ENCODE results near the gene TLL2. TPM values are rescaled to one million over a fixed set of nuclear protein-coding genes. Genes with fewer than 3 reads are reported as not detected.

The TLL2 gene
- total RNA-seq, 2 donors from 2014 or later, result not detected

- Histone ChIP-seq H3K27ac (no peak overlapping the region), H3K36me3 (no peaks in the 10 kb centered on the region), H3K9me3 (no peaks in the 10 kb centered on the region), H3K4me3 (no peak overlapping the region), H3K27me3 (replicated peaks; ENCODE audit: insufficient read depth) (no peaks in the 10 kb centered on the region), H3K4me1 (ENCODE audit: control insufficient read depth in 1 of 2, low read depth in 2 of 2) (no peaks in the 10 kb centered on the region)
- DNase-seq (ENCODE audit: low spot score) (no peak), ATAC-seq (ENCODE audit: insufficient number of reproducible peaks, low FRiP score, low read depth) (no peak)
- TF ChIP-seq CTCF (IDR thresholded peaks at IDR 0.05), result no peak
Measured at GRCh38 chr10:96505150-96506136, 8.3 kb downstream of the TLL2 start.

- ATAC-seq (ENCODE audit: insufficient number of reproducible peaks, low FRiP score, low read depth), result no peak
- Histone ChIP-seq H3K4me3 (no peak overlapping the region), H3K9me3 (no peaks in the 10 kb centered on the region), H3K4me1 (ENCODE audit: control insufficient read depth in 1 of 2, low read depth in 2 of 2) (no peaks in the 10 kb centered on the region), H3K36me3 (no peaks in the 10 kb centered on the region), H3K27ac (no peak overlapping the region), H3K27me3 (replicated peaks; ENCODE audit: insufficient read depth) (no peaks in the 10 kb centered on the region)
- no peak for TF ChIP-seq CTCF (IDR thresholded peaks at IDR 0.05)
- no peak for DNase-seq (ENCODE audit: low spot score)
Measured at GRCh38 chr10:96502561-96503282, 11.0 kb downstream of the TLL2 start.

- no peaks in the 10 kb centered on the region for H3K4me1 ChIP-seq (ENCODE audit: control insufficient read depth in 1 of 2, low read depth in 2 of 2)
- no peak overlapping the region for H3K4me3 ChIP-seq
- no peaks in the 10 kb centered on the region for H3K9me3 ChIP-seq
- ATAC-seq (ENCODE audit: insufficient number of reproducible peaks, low FRiP score, low read depth) (no peak), DNase-seq (ENCODE audit: low spot score) (no peak)
- no peak overlapping the region for H3K27ac ChIP-seq
- no peak for TF ChIP-seq CTCF (IDR thresholded peaks at IDR 0.05)
- H3K36me3 ChIP-seq, result no peaks in the 10 kb centered on the region
- H3K27me3 ChIP-seq (replicated peaks; ENCODE audit: insufficient read depth), result no peaks in the 10 kb centered on the region
Measured at GRCh38 chr10:96501985-96502384, 11.7 kb downstream of the TLL2 start.

GRCh38 chr10:96500519-96500918 is 13.2 kb downstream of the TLL2 start:
- H3K36me3 ChIP-seq, result no peaks in the 10 kb centered on the region
- no peak for ATAC-seq (ENCODE audit: insufficient number of reproducible peaks, low FRiP score, low read depth)
- H3K27me3 ChIP-seq (replicated peaks; ENCODE audit: insufficient read depth), result no peaks in the 10 kb centered on the region
- no peak overlapping the region for H3K27ac ChIP-seq
- H3K4me3 ChIP-seq, result no peak overlapping the region
- TF ChIP-seq CTCF (IDR thresholded peaks at IDR 0.05), result no peak
- no peaks in the 10 kb centered on the region for H3K9me3 ChIP-seq
- no peaks in the 10 kb centered on the region for H3K4me1 ChIP-seq (ENCODE audit: control insufficient read depth in 1 of 2, low read depth in 2 of 2)
- DNase-seq (ENCODE audit: low spot score), result no peak

GRCh38 chr10:96500050-96500449 is 13.7 kb downstream of the TLL2 start:
- TF ChIP-seq CTCF (IDR thresholded peaks at IDR 0.05), result no peak
- H3K4me3 ChIP-seq, result no peak overlapping the region
- DNase-seq (ENCODE audit: low spot score) (no peak), ATAC-seq (ENCODE audit: insufficient number of reproducible peaks, low FRiP score, low read depth) (no peak)
- H3K27ac ChIP-seq, result no peak overlapping the region
- no peaks in the 10 kb centered on the region for H3K4me1 ChIP-seq (ENCODE audit: control insufficient read depth in 1 of 2, low read depth in 2 of 2)
- no peaks in the 10 kb centered on the region for H3K9me3 ChIP-seq
- H3K36me3 ChIP-seq, result no peaks in the 10 kb centered on the region
- H3K27me3 ChIP-seq (replicated peaks; ENCODE audit: insufficient read depth), result no peaks in the 10 kb centered on the region
